GM18861 (cell line): ENCODE measurements around the gene LRFN3.
A peak's percentile ranks its signal among the peaks of the same experiment; 100 is the strongest.
"Not testable (repeated sequence)": the region's sequence is repeated elsewhere in the genome, so short reads cannot be mapped to it uniquely, and the experiment has no call there.

Experiments used
- ATAC-seq: cut with Tn5 transposase; IDR thresholded peaks from one replicate; pipeline ENCODE4 v1.9.1; 2021; ENCODE audit not compliant: unreplicated experiment

Gene LRFN3, protein sequence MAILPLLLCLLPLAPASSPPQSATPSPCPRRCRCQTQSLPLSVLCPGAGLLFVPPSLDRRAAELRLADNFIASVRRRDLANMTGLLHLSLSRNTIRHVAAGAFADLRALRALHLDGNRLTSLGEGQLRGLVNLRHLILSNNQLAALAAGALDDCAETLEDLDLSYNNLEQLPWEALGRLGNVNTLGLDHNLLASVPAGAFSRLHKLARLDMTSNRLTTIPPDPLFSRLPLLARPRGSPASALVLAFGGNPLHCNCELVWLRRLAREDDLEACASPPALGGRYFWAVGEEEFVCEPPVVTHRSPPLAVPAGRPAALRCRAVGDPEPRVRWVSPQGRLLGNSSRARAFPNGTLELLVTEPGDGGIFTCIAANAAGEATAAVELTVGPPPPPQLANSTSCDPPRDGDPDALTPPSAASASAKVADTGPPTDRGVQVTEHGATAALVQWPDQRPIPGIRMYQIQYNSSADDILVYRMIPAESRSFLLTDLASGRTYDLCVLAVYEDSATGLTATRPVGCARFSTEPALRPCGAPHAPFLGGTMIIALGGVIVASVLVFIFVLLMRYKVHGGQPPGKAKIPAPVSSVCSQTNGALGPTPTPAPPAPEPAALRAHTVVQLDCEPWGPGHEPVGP

GRCh38 chr19:35935911-35936737 is at the start of gene LRFN3:
Gene LRFN3 (plus strand): TSS chr19:35936374. CDS start chr19:35939426, 3,052 bp downstream.
- ATAC-seq, result no peak

DNA sequence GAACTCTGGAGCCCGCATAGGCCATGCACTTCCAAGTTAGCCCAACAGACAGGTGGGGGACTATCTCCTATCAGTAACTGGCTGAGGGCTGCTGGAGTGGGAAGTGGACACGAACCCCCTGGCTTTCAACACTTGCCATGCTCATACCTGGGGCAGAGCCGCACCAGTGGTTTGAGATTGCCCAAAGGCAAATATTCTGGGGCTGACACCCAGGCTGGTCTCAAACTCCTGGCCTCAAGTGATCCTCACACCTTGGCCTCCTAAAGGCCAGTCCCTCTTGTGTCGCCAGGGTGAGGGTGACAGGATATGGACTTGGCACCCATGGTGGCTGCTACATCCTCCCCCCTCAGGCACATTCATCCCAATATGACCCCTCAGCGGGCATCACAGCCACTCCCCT is 49.0 kb upstream of the LRFN3 start:
- ATAC-seq, result no peak

DNA sequence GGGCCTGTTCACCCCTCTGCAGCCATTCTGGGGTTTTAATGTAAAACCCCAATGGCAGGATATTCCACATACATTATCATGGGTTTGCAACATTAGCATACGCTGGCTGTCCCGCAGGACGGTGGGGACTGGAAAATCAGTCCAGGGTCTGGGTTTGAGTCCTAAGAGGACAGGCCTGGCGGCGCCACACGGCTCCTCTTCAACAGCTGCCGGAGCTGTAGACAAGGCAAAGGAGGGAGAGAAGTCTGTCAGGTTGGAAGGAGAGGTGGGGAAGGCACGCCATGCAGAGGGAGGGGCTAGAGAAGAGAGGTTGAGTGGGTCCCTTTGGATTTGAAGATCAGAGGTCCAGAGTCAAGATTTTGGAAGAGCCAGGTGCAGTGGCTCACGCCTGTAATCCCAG is 47.8 kb upstream of the LRFN3 start:
- no peak for ATAC-seq

GRCh38 chr19:35889370-35890112 is 46.6 kb upstream of the LRFN3 start:
- no peak for ATAC-seq

GRCh38 chr19:35890113-35890650 is 46.0 kb upstream of the LRFN3 start:
- ATAC-seq, result no peak

DNA sequence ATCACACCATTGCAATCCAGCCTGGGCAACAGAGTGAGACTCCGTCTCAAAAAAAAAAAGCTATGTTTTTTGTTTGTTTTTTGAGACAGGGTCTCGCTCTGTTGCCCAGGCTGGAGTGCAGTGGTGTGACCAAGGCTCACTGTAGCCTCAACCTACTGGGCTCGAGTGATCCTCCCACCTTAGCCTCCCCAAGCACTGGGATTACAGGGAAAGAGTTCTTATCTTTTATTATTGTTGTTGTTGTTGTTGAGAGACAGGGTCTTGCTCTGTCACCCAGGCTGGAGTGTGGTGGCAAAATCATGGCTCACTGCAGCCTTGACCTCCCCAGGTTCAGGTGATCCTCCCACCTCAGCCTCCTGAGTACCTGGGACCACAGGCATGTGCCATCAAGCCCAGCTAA is 44.4 kb upstream of the LRFN3 start:
- not testable (repeated sequence) for ATAC-seq

DNA sequence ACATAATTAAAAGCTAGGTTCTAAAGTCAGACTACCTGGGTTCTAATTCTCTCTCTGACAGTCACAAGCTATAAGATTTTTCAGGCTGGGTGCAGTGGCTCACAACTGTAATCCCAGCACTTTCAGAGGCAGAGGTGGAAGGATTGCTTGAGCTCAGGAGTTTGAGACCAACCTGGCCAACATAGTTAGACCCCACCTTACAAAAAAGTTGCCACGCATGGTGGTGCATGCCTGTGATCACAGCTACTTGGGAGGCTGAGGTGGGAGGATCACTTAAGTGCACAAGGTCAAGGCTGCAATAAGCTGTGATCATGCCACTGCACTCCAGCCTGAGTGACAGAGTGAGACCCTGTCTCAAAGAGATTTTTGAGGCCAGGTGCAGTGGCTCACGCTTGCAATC is 41.8 kb upstream of the LRFN3 start:
- no peak for ATAC-seq

DNA sequence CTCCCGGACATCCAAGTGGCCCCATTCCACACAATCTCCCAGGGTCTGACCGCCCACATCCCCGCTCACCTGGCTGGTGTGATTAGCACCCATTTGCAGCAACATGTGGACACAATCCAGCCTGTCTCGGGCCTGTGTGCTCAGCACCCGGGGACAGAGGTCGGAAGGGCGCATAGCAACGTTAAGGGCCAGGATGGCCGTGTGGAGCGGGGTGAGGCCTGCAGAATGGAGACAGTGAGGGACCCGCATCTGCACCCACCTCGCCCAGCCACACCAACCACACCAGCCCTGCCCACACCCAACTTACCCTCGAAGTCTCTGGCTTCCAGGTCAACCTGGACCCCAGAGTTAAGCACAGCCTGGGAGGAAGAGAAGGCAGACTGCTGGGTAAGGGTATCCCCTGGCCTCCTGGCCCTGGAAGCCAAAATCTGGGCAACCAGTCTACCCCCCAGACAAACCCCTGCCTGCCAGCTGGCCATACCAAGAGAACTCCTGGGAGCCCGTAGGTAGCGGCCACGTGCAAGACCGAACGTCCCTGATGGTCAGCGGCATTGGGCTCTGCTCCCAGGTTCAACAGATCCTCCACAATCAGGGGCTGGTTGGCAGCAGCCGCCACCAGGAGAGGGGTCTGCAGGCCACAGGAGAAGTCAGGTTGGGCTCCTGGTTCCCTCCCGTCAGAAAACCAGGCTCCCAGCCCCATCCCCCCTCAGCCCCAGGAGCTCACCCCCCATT is 40.1 kb upstream of the LRFN3 start:
- no peak for ATAC-seq

- ATAC-seq, result no peak
These were observed 39.5 kb upstream of the LRFN3 start for GRCh38 chr19:35896643-35897040.

DNA sequence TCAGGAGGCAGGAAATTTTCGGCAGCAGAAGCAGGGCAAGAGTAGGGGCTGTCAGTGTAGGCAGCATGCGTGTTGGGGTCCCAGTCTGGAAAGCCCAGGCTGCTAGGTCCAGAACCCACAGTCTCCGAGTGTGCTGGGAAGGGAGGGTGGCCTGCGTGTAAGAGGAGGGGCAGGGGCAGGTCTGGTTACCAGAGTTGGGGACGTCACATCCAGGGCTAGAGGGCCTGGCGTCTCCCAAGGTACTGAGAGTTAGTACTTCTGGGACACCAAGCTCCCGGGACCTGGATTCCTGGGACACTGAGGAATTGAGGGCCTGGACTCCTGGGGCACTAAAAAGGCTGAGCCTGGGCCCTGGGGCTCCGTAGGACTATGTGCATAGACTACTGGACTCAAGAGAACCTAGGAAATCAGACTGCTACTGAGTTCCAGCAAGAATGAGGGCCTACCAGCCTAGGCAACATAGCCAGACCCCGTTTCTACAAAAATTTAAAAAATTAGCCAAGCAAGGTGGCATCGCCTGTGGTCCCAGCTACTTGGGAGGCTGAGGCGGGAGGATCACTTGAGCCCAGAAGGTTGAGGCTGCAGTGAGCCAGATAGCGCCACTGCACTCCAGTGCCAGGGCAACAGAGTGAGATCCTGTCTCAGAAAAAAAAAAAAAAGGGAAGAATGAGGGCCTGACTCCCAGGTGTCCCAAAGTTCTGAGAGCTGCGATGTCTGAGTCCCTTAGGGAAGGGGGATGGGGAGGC is 38.3 kb upstream of the LRFN3 start:
- ATAC-seq, result no peak

DNA sequence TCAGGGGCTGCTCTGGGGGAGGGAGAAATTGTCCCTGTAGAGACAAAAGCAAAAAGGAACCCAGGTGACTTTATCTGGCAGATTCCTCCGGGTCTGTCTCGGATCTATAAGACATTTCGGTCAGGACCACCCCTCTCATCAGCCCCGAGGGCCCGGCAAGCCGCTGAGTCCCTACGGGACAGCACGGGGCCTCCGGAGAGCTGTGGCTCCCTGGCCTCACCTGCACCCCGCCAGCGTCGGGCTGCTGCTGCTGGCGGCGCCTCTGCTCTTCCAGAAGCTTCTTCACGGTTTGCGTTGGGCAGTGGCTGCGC is 37.7 kb upstream of the LRFN3 start:
- no peak for ATAC-seq

DNA sequence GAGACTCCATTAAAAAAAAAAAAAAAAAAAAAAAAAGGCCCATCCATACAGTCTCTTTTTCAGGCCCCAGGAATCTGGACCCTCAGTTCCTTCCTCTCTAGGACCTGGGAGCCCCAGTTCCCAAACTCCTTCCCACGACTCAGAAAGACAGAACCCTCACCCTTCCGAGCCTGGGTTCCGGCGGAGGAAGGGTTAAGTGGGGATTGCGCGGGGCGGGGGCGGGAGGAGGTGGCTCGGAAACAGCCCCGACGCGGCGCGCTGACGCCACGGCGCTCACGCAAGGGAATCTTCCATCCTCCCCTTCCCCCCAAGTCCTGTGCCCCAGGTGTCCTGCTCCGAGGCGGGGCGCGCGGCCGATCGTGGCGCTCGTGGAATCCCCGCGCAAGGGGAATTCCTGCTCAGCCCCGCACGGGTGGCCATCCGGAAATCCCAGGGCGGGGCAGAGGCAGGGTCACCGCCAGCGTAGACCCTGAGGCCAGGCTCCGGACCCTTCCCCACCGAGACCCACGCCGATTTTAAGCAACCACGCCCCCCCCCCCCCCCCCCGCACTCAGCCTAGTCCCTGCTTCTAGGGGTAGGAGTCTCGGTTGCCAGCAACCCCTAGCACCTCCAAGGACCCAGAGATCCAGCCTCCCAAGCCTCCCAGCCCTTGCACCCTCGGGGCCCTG is 36.5 kb upstream of the LRFN3 start:
- ATAC-seq, result peak; percentile 35

GRCh38 chr19:35901055-35901644 is 35.0 kb upstream of the LRFN3 start:
- ATAC-seq, result no peak

- no peak for ATAC-seq
These were observed 34.1 kb upstream of the LRFN3 start, which contains the start of gene HCST for GRCh38 chr19:35901854-35902661. Gene HCST (plus strand): TSS chr19:35902529. CDS start chr19:35902594, 65 bp downstream.

- no peak for ATAC-seq
These were observed 33.2 kb upstream of the LRFN3 start for GRCh38 chr19:35902870-35903475.

- ATAC-seq, result peak; percentile 35
These were observed 32.5 kb upstream of the LRFN3 start for GRCh38 chr19:35903550-35904179.
